Activated CD4-positive, CD25-positive, alpha-beta regulatory T cell (primary cell): ENCODE data around the gene HEATR1.
A peak's percentile ranks its signal among the peaks of the same experiment; 100 is the strongest.

ENCODE experiments used
- DNase-seq, 4 experiments: peaks; one replicate each; lab custom pipeline; 2025; lab: John Stamatoyannopoulos, UW

HEATR1 gene

DNA sequence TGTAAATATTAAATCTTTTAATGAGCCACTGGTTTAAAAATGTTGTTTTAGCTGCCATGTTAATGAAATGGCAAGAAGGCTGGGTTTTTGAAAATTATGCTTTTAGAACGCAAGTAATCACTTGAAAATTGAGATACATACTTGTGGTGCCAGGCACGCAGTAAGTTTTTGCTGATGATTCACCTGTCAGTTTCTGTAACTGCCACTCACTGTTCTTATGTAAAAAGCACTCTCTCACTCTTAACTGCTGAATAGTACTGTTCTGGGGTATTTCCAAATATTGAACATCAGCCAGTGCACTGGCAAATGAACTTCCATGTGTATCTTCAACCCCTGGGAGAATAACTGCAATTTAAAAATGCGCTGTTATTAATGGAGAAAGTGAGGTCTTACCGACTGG is 62.6 kb downstream of the HEATR1 start:
- no peak for DNase-seq

DNA sequence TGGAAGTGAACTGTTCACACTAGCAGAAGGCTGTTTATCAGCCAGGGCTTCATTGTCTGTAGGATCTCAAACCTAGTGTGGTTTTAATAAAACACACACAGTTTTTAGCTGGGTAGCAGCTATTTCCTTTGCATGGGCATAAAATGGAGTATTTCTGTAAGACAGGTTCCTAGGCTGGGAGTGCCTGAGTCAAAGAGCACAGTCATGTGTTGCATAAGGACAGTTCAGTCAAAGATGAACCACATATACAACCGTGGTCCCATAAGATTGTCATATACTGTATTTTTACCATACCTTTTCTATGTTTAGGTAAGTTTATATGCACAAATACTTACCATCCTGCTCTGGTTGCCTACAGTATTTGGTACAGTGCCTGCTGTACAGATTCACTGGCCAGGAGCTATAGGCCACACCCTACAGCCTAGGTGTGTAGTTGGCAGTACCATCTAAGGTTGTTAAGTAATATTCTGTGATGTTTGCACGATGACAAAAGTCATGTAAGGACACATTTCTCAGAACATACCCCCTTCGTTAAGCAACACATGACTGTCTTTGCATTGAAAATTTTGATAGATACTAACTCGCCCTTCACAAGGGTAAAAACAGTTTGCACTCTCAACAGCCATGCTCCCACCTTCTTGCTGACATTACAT is 63.4 kb downstream of the HEATR1 start:
- no peak for DNase-seq

DNA sequence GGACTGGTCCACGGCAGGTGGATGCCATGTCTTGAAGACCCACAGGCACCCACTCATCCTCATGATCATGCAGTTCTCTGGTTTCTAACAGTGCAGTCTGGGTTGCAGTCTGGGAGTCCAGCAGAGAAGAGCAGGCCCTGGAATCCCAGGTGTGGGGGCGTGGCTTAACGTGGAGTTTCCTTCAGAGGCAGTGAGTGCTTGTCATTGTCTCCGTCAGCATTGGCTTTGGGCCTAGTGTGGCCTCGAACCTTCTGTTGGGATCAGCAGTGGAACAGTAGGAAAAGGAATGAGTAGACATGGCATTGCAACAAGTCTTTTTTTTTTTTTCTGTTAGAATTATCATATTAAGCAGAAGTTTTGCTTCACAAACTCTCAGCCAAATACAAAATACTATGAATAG is 67.8 kb downstream of the HEATR1 start:
- DNase-seq = no peak

DNA sequence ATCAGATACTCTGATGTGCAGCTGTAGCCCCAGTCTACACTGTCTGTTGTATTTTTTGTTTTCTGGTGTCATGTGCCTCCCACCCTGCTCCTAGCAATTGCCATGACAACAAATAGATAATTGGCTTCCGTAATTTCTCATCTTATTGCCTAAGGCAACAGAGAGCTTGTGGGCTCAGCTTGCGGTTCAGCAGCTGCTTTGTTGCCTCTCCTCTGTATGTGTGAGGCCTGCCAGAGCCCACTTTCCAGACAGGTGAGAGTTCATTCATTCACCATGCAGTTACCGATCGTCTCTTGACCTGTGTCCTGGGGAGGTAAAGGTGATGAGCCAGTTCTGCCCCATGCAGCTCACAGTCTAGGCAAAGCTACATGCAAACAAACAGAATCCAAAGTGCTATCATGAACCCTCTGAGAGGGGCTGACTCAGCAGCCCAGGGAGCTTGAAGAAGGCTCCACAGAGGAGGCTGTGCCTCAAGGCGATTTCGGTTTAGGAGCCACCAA is 68.6 kb downstream of the HEATR1 start:
- no peak for DNase-seq

- DNase-seq = no peak
These were observed 69.1 kb downstream of the HEATR1 start for GRCh38 chr1:236535190-236535589.

- peak in 1 of 4 experiments; percentile 8 for DNase-seq
These were observed 70.1 kb downstream of the HEATR1 start for GRCh38 chr1:236534151-236534651.

GRCh38 chr1:236532850-236533249 is 71.5 kb downstream of the HEATR1 start:
- DNase-seq = no peak

GRCh38 chr1:236530959-236531358 is 73.4 kb downstream of the HEATR1 start:
- no peak for DNase-seq

GRCh38 chr1:236530286-236530685 is 74.0 kb downstream of the HEATR1 start:
- DNase-seq = no peak

DNA sequence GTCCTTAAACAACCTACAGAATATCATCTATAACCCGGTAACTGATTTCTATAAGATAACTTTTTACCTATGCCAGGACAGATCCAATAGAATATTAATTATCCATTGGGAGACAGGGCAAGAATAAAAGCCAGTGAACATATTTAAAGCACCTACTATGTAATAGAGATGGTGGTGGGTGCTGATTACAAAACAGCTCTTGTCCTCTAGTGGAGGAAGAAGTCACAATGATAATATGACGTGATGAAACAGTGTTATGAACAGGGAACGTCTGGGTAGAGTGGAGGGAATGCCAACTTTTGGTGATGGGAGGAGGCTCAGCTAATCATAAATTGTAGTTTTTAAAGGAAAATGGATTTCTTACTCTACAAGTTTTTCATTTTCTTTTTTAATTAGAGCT is 78.2 kb downstream of the HEATR1 start:
- DNase-seq = no peak

DNA sequence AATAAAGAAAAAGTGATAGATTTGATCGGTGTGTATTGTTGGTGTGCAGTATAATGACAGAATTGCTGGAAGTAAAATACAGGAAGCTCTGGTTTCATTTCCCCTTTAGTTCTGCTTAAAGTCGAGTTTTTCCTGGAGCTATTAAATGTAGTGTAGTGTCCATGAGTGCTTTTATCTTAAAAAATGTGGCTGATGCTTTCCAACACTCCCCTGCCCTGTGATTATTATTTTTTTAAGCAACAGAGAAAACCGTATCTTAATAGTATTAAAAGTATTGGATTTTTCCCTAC is 79.5 kb downstream of the HEATR1 start:
- DNase-seq = no peak

DNA sequence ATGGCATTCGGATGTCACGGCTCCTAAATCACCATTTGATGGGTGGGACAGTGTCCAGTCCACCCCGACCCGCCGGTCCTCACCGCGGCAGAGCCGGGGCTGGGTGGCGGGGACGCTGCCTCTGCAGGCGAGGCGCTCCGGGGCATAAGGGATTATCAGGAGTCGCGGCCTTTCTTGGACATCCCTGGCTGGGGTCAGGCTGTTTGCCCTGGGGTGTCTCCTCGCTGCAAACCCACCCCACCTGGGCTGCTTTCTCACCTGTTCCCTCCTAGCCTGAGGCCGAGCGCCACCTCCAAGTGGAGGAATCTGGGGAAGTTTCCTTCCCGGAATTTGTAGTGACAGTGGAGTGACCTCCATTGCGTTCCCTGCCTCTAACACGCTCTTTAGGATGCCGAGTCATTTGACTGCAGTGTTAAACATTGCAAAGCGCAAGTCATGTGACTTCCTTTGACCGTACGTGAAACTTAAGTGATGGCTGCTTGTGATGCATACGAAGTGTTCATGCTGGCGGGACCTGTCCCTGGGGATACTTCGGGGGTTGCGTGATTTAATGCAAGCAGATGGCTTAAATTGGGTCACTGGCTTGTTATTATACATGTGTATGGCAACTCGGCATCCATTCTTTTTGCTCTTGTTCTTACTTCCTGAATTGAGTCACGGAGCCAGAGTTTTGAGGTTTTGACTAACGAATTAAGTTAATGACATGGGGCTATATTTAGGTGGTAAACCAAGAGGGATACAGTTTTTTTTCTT is 80.0 kb downstream of the HEATR1 start:
- DNase-seq = peak in 2 of 4 experiments; percentile 16 to 32

GRCh38 chr1:236523704-236524141 is 80.6 kb downstream of the HEATR1 start, which contains the start of gene LGALS8:
Gene LGALS8 (plus strand): TSS chr1:236523982. CDS start chr1:236526071, 2,089 bp downstream.
- peak; percentile 61 to 66 (median 66) for DNase-seq

GRCh38 chr1:236522937-236523703 is 81.2 kb downstream of the HEATR1 start:
- no peak for DNase-seq

- no peak for DNase-seq
These were observed 83.8 kb downstream of the HEATR1 start for GRCh38 chr1:236520445-236521005.

DNA sequence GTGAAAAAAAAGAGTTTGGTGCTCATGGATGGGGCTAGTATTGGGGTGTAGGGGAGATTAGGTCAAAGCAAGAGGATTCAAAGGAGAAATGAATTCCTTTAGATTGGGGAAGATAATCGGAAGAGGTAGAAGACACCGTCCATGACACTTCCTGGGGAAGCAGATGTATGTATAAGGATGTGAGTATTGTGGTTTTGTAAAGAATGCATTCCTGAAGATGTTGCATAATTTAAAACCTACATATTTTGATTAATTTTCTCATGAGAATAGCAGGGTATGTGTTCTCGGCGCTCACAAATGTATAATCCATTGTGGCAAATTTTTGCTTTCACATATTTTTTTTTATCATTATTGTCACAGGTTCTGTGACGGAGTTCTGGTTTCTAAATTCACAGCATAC is 86.0 kb downstream of the HEATR1 start:
- no peak for DNase-seq

DNA sequence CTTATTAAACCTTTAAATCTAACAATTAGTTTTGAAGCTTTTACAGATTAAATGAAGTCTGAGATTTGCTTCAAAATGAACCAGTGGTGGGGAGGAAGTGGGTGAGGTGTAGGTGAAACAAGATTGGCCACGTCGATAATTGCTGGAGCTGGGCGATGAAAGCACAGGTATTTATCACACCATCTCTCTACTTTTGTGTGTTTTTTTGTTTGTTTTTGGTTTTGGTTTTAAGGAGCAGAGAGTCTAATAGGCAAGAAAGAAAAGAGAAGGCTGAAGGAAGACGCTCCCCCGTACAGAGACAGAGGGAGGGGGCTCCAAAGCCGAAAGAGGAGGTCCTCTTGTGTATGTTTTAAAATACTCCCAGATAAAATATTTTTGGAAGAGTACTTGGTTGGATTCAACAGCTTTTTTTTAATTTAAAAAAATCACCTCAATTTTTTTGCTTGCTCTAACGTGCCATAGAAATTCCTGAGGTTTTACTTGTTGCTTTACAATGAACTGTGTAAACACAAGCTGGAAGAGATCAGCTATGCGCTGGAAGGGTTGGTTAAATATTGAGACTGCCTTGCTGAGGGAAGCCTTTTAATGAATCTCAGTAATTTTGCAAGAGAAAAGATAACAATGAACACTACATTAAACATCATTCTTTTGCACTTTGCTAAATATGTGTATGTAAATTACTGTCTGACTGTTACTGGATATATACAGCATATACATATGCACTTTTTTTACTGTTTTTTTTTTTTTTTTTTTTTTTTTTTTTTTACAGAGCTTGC is 87.2 kb downstream of the HEATR1 start:
- no peak for DNase-seq

DNA sequence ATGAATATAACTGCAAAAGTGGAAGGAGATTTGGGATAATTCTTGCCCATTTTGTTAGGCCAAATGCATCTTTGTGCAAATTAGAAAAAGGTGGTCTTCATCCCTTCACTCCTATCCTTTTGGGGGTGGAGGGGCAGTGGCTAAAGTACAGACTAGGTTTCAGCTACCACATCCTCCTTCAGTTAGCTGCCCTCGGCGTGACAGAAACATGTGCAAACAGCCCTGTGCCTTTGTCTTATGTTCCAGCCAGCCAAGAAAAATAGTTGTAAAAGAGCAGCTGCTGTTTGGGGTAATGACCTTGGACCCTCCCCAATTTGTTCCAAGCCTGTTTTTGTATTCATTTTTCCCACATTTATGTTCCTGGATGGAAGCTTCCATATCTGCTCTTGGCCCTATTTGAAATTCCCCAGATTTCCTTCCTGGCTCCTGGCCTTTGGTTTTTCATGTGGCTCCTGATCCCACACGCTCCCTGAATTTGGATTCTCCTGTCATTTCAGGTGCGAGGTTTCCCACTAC is 88.8 kb downstream of the HEATR1 start:
- DNase-seq = no peak

DNA sequence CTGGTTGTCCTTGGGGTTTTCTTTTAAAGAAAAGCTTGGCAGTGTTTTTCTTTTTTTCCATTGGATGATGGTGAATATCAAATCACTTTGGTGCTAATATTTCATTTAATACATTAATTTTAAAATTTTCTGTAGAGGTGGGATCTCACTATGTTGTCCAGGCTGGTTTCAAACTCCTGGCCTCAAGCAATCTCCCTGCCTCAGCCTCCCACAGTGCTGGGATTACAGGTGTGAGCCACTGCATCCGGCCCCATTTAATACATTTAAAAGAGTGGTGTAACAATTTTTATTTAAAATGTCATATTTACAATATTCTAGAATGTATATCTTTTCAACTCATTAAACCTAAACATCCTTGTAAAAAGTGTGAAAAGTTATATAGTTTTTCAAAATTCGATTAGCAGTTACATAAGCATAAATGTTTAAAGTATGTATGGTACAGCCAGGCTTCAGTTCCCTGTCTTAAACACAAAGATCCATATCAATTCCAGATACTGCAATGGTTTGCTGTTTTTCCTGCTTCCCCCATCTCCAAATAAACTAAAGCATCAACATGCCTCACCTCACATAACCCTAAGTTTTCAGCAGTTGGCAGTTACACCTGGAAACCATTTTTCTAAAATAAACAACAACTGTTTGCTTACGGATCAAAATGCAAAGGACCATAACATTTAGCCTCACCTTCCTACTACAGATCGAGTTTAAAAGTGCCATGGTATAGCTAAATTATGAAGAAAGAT is 89.4 kb downstream of the HEATR1 start:
- no peak for DNase-seq

- no peak for DNase-seq
These were observed 92.4 kb downstream of the HEATR1 start for GRCh38 chr1:236511735-236512418.
